Epithelial cell of proximal tubule (primary cell): ENCODE data around the gene TBC1D2B. TPM values are rescaled to one million over a fixed set of nuclear protein-coding genes. Genes with fewer than 3 reads are reported as not detected.

Experiments used
- total RNA-seq: library from RNA; depleted of rRNA; stranded (reverse); fragments of >200 nt; gene quantifications from 2 replicates; pipeline ENCODE4 v1.2.3, GENCODE V29; 2015

Gene TBC1D2B
- total RNA-seq, 1 donor from 2014 or later = 15.0 TPM

Other genes with a start within 250 kb of the TBC1D2B start
- not detected in 2 replicates for gene SH2D7, start 14.8 kb upstream of the TBC1D2B start, total RNA-seq
- gene CIB2, start 53.7 kb upstream of the TBC1D2B start, total RNA-seq = 10.1 and 17.9 TPM in 2 replicates
- 40.8 and 57.5 TPM in 2 replicates for gene IDH3A, start 71.7 kb upstream of the TBC1D2B start, total RNA-seq
- gene ACSBG1, start 156.9 kb upstream of the TBC1D2B start, total RNA-seq = 0.07 and 0.35 TPM in 2 replicates
- gene DNAJA4, start 186.9 kb upstream of the TBC1D2B start, total RNA-seq = 10.2 and 11.1 TPM in 2 replicates
- gene SKIC8, start 221.9 kb upstream of the TBC1D2B start, total RNA-seq = 62.7 and 79.1 TPM in 2 replicates